Measurements from ENCODE around the gene LDLRAP1. TPM values are rescaled to one million over a fixed set of nuclear protein-coding genes. Genes with fewer than 3 reads are reported as not detected.

The LDLRAP1 gene
- total RNA-seq, 1 donor from 2014 or later, result 30.3 TPM

- intact Hi-C loops (cut with DNase I), result no loop called here
Observed at GRCh38 chr1:25537153-25537831, 6.1 kb upstream of the LDLRAP1 start.

DNA sequence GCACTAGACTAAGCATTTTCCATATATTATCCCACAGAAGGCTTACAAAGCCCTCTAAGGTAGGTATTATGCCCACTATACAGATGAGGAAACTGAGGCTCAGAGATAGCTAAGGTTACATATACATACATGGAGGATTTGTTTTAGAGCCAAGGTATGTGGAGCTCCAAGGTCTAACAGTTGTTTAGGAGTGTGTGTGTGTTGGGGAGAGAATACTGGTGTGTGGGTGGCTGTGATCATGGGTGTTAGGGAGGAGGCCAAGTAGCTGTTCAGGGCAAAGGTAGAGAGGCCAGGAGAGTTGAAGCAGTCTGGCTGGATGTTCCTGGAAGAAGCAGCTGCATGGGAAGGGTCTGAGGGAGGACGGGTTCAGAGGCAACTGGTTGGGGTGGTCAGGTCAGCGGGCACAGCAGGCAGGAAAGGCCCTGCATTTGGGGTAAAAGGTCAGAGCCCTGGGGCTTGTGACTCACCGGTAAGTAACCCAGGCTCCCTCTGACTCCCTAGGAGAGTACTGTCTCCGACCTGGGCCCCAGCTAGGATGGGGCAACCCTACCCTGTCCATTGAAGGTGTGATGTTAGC, 5.1 kb upstream of the LDLRAP1 start:
- ATAC-seq (peak in 1 of 2 donors; percentile 32), DNase-seq (no peak)
- H3K27me3 ChIP-seq (ENCODE audit: low read depth), result no peaks in the 10 kb centered on the region
- peaks cover 5% of the 10 kb centered on the region for H3K4me1 ChIP-seq
- intact Hi-C loops (cut with DNase I), result no loop called here
- no peaks in the 10 kb centered on the region for H3K36me3 ChIP-seq
- H3K27ac ChIP-seq, result no peak overlapping the region
- TF ChIP-seq, protein P1, sequence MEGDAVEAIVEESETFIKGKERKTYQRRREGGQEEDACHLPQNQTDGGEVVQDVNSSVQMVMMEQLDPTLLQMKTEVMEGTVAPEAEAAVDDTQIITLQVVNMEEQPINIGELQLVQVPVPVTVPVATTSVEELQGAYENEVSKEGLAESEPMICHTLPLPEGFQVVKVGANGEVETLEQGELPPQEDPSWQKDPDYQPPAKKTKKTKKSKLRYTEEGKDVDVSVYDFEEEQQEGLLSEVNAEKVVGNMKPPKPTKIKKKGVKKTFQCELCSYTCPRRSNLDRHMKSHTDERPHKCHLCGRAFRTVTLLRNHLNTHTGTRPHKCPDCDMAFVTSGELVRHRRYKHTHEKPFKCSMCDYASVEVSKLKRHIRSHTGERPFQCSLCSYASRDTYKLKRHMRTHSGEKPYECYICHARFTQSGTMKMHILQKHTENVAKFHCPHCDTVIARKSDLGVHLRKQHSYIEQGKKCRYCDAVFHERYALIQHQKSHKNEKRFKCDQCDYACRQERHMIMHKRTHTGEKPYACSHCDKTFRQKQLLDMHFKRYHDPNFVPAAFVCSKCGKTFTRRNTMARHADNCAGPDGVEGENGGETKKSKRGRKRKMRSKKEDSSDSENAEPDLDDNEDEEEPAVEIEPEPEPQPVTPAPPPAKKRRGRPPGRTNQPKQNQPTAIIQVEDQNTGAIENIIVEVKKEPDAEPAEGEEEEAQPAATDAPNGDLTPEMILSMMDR (IDR thresholded peaks at IDR 0.05), result no peak
- no peaks in the 10 kb centered on the region for H3K9me3 ChIP-seq
- H3K4me3 ChIP-seq, result no peak overlapping the region

More at GRCh38 chr1:25537153-25537831, 6.1 kb upstream of the LDLRAP1 start:
- Histone ChIP-seq H3K27ac (no peak overlapping the region), H3K27me3 (ENCODE audit: low read depth) (no peaks in the 10 kb centered on the region), H3K36me3 (no peaks in the 10 kb centered on the region), H3K4me1 (no peaks in the 10 kb centered on the region), H3K9me3 (no peaks in the 10 kb centered on the region), H3K4me3 (no peak overlapping the region)
- TF ChIP-seq, protein P1 (IDR thresholded peaks at IDR 0.05), result no peak
- ATAC-seq, result peak; percentile 32 to 45
- DNase-seq, result no peak

DNA sequence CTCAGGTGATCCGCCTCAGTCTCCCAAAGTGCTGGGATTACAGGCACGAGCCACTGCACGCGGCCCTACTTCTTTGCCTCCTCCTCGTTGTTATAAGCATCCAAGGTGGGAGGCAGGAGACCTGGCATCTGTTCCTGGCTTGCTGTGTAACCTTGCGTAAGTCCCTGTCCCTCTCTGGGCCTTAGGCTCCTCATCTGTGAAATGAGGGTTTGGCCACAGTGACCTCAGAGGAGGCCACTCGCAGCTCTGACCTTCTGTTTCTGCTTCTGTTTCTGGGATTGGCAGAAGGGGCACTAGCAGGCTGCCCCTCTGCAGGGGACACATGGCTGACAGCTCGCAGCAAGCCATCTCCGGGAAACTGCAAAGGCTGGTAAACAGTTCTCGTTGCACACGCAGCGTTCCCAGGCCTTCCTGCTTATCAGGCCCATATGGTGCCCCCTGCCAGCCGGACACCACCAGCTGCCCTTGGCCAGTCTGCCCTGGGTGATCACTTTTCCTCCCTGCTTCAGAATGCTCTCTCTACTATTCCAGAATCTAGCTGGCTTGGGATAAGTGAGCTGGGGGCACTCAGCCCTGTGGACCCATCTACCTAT, 2.6 kb upstream of the LDLRAP1 start:
- no peak overlapping the region for H3K4me3 ChIP-seq
- ATAC-seq, result no peak
- intact Hi-C loops (cut with DNase I), result no loop called here

GRCh38 chr1:25541425-25541824, 2.0 kb upstream of the LDLRAP1 start:
- Histone ChIP-seq H3K9me3 (no peaks in the 10 kb centered on the region), H3K4me3 (no peak overlapping the region), H3K36me3 (no peaks in the 10 kb centered on the region), H3K4me1 (peaks cover 27% of the 10 kb centered on the region), H3K27me3 (ENCODE audit: low read depth) (no peaks in the 10 kb centered on the region), H3K27ac (no peak overlapping the region)
- intact Hi-C loops (cut with DNase I), result no loop called here
- TF ChIP-seq, protein P1 (IDR thresholded peaks at IDR 0.05), result no peak
- no peak for ATAC-seq
- no peak for DNase-seq

More for the DNA sequence above, 2.6 kb upstream of the LDLRAP1 start:
- H3K27ac ChIP-seq, result no peak overlapping the region
- H3K36me3 ChIP-seq, result no peaks in the 10 kb centered on the region
- DNase-seq, result no peak
- peaks cover 25% of the 10 kb centered on the region for H3K4me1 ChIP-seq
- no peaks in the 10 kb centered on the region for H3K9me3 ChIP-seq
- H3K27me3 ChIP-seq (ENCODE audit: low read depth), result no peaks in the 10 kb centered on the region
- TF ChIP-seq, protein P1 (IDR thresholded peaks at IDR 0.05), result no peak

DNA sequence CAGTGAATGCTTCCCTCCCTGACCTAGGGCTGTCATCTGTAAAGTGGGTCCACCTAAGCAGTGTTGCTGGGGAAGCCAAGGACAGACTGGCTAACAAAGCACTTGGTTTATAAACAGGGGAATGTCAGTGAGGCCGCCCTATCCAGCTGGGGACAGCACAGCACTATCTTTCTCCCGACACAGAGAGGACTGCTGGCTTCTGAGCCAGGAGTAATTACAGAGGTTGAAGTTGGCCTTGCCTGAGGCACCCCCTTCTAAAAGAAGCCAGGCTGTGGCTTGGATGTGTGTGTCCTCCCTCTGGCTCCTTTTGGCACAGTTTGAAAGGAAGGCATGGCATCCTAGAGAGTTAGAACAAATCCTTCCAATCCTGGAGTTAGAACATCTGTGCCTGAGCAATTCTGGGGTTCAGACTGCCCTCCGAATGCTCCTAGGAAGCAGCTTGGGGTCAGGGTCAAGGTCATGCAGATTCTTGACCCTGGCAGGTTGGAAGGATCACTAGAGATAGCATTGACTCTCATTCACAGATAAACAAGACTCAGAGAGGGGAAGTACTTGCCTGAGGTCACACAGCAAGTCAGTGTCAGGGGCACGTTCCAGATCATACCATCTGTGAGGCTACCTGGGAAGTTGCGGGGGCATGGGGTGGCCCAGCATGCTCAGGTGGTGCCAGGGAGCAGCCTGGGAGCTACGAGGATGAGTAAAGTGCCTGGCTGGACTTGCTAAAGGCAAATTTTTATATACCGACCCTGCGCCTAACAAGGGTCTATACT, 1.3 kb upstream of the LDLRAP1 start:
- Histone ChIP-seq H3K36me3 (no peaks in the 10 kb centered on the region), H3K9me3 (no peaks in the 10 kb centered on the region), H3K4me1 (peaks cover 27% of the 10 kb centered on the region), H3K4me3 (no peak overlapping the region), H3K27me3 (ENCODE audit: low read depth) (no peaks in the 10 kb centered on the region), H3K27ac (no peak overlapping the region)
- intact Hi-C loops (cut with DNase I), result no loop called here
- ATAC-seq (no peak), DNase-seq (no peak)
- TF ChIP-seq, protein P1 (IDR thresholded peaks at IDR 0.05), result no peak

Measured in lower lobe of right lung (tissue), 2 donors.